ENCODE measurements around the gene CCDC117. TPM values are rescaled to one million over a fixed set of nuclear protein-coding genes. Genes with fewer than 3 reads are reported as not detected.

Gene CCDC117
- total RNA-seq, 1 experiment from 2014 or later: 12.1 TPM

- TSS peak; percentile 57 for BruUV-seq (replicated peaks)
- no peak for TF ChIP-seq CTCF (IDR thresholded peaks at IDR 0.05; ENCODE audit: unreplicated experiment)
- Mint-ChIP-seq H3K4me1 (ENCODE audit: insufficient read depth, unreplicated experiment) (peaks cover 10% of the 10 kb centered on the region), H3K27ac (ENCODE audit: low read depth, unreplicated experiment) (peak overlapping the region; percentile 87), H3K27me3 (ENCODE audit: insufficient read depth, unreplicated experiment) (no peaks in the 10 kb centered on the region), H3K9me3 (ENCODE audit: unreplicated experiment) (no peaks in the 10 kb centered on the region), H3K36me3 (ENCODE audit: insufficient read depth, unreplicated experiment) (peaks cover 58% of the 10 kb centered on the region), H3K4me3 (ENCODE audit: unreplicated experiment) (peak overlapping the region; percentile 88)
- ChIA-PET CTCF (interaction anchor here (0.5 to 1.5 kb wide), 4 partner anchors 10 to 65 kb away, joined by 3 to 5 read pairs (median 4); no protein-coding TSS in a partner anchor), POLR2A (interaction anchor here (1.0 to 5.8 kb wide), 10 partner anchors 11 to 31 kb away, joined by 3 to 74 read pairs (median 6); partner anchors contain the start of gene XBP1)
- DNase-seq (ENCODE audit: unreplicated experiment): peak; percentile 25
- intact Hi-C loops (cut with micrococcal nuclease): loop anchor here (2.0 kb wide), 2 partner anchors 61 to 173 kb away; no protein-coding TSS in a partner anchor
Observed at GRCh38 chr22:28773461-28773867, 969 bp downstream of the CCDC117 start.

- no peak overlapping the region for H3K27ac Mint-ChIP-seq (ENCODE audit: low read depth, unreplicated experiment)
- no peaks in the 10 kb centered on the region for H3K9me3 Mint-ChIP-seq (ENCODE audit: unreplicated experiment)
- intact Hi-C loops (cut with micrococcal nuclease): no loop called here
- ChIA-PET POLR2A (interaction anchor here (1.0 to 5.8 kb wide), 4 partner anchors 10 to 29 kb away, joined by 3 to 74 read pairs (median 5); partner anchors contain the start of gene XBP1), CTCF (interaction anchor here (0.6 to 1.5 kb wide), 4 partner anchors 9 to 813 kb away, joined by 3 to 5 read pairs (median 3); no protein-coding TSS in a partner anchor)
- H3K4me1 Mint-ChIP-seq (ENCODE audit: insufficient read depth, unreplicated experiment): peaks cover 10% of the 10 kb centered on the region
- H3K27me3 Mint-ChIP-seq (ENCODE audit: insufficient read depth, unreplicated experiment): no peaks in the 10 kb centered on the region
- no peak for TF ChIP-seq CTCF (IDR thresholded peaks at IDR 0.05; ENCODE audit: unreplicated experiment)
- DNase-seq (ENCODE audit: unreplicated experiment): no peak
- BruUV-seq (replicated peaks): no TSS peak
- H3K36me3 Mint-ChIP-seq (ENCODE audit: insufficient read depth, unreplicated experiment): peaks cover 67% of the 10 kb centered on the region
- peak overlapping the region; percentile 88 for H3K4me3 Mint-ChIP-seq (ENCODE audit: unreplicated experiment)
Observed at GRCh38 chr22:28774378-28774777, 1.9 kb downstream of the CCDC117 start.

- Mint-ChIP-seq H3K9me3 (ENCODE audit: unreplicated experiment) (no peaks in the 10 kb centered on the region), H3K4me1 (ENCODE audit: insufficient read depth, unreplicated experiment) (peaks cover under 1% of the 10 kb centered on the region), H3K4me3 (ENCODE audit: unreplicated experiment) (no peak overlapping the region), H3K27ac (ENCODE audit: low read depth, unreplicated experiment) (no peak overlapping the region), H3K27me3 (ENCODE audit: insufficient read depth, unreplicated experiment) (no peaks in the 10 kb centered on the region), H3K36me3 (ENCODE audit: insufficient read depth, unreplicated experiment) (peaks cover 88% of the 10 kb centered on the region)
- no peak for TF ChIP-seq CTCF (IDR thresholded peaks at IDR 0.05; ENCODE audit: unreplicated experiment)
- BruUV-seq (replicated peaks): no TSS peak
- POLR2A ChIA-PET: interaction anchor here (1.0 to 1.2 kb wide), 2 partner anchors 19 to 21 kb away, joined by 3 to 5 read pairs; partner anchors contain the start of gene XBP1
- intact Hi-C loops (cut with micrococcal nuclease): no loop called here
- DNase-seq (ENCODE audit: unreplicated experiment): no peak
- CTCF ChIA-PET: interaction anchor here (0.7 kb wide), 1 partner anchor 179 kb away, joined by 3 read pairs; no protein-coding TSS in a partner anchor
Observed at GRCh38 chr22:28779833-28780232, 7.3 kb downstream of the CCDC117 start.

- intact Hi-C loops (cut with micrococcal nuclease): no loop called here
- H3K36me3 Mint-ChIP-seq (ENCODE audit: insufficient read depth, unreplicated experiment): peaks cover 88% of the 10 kb centered on the region
- H3K9me3 Mint-ChIP-seq (ENCODE audit: unreplicated experiment): no peaks in the 10 kb centered on the region
- no peak for DNase-seq (ENCODE audit: unreplicated experiment)
- H3K4me1 Mint-ChIP-seq (ENCODE audit: insufficient read depth, unreplicated experiment): no peaks in the 10 kb centered on the region
- ChIA-PET POLR2A (interaction anchor here (1.0 kb wide), 2 partner anchors 19 to 20 kb away, joined by 4 read pairs; partner anchors contain the start of gene XBP1), CTCF (no interaction called here)
- no peak for TF ChIP-seq CTCF (IDR thresholded peaks at IDR 0.05; ENCODE audit: unreplicated experiment)
- no peak overlapping the region for H3K4me3 Mint-ChIP-seq (ENCODE audit: unreplicated experiment)
- no peak overlapping the region for H3K27ac Mint-ChIP-seq (ENCODE audit: low read depth, unreplicated experiment)
- no TSS peak for BruUV-seq (replicated peaks)
- no peaks in the 10 kb centered on the region for H3K27me3 Mint-ChIP-seq (ENCODE audit: insufficient read depth, unreplicated experiment)
Observed at GRCh38 chr22:28780296-28780695, 7.8 kb downstream of the CCDC117 start.

Measured in MCF 10A (cell line).